VCaP (cell line): Measurements from ENCODE around the gene KLRF2.

Experiments
- H3K27ac ChIP-seq: fragments of 450-650 bp; 2 replicates; pipeline ENCODE4 v1.5.1; 2017
- CTCF ChIP-seq: fragments of 450-650 bp; conservative IDR thresholded peaks from 2 replicates; pipeline ENCODE4 v1.5.1; 2017; ENCODE audit warnings: mild to moderate bottlenecking, moderate library complexity

The KLRF2 gene

GRCh38 chr12:9935026-9935425, 53.7 kb downstream of the KLRF2 start:
- H3K27ac ChIP-seq: no peak overlapping the region
- no peak for TF ChIP-seq CTCF

- H3K27ac ChIP-seq: no peak overlapping the region
- no peak for TF ChIP-seq CTCF
These were observed 55.3 kb downstream of the KLRF2 start for GRCh38 chr12:9936591-9936990.

- no peak; the same call in 1 of the 2 replicates for TF ChIP-seq CTCF
- no peak overlapping the region for H3K27ac ChIP-seq
These were observed 59.1 kb downstream of the KLRF2 start for GRCh38 chr12:9940375-9940774.

- no peak for TF ChIP-seq CTCF
- no peak overlapping the region for H3K27ac ChIP-seq
These were observed 60.5 kb downstream of the KLRF2 start for GRCh38 chr12:9941838-9942237.

- H3K27ac ChIP-seq: no peak overlapping the region
- TF ChIP-seq CTCF: no peak
These were observed 62.0 kb downstream of the KLRF2 start for GRCh38 chr12:9943240-9943639.

- TF ChIP-seq CTCF: no peak
- H3K27ac ChIP-seq: no peak overlapping the region
These were observed 63.1 kb downstream of the KLRF2 start for GRCh38 chr12:9944391-9944790.
